Stimulated activated CD8-positive, alpha-beta memory T cell treated with anti-CD3 and anti-CD28 coated beads, Interleukin-15, amount 100 ng/mL, for 4 hours (primary cell): Measurements from ENCODE around the gene AGPAT2.

ENCODE experiments used
- DNase-seq, 2 donors: peaks; one replicate each; pipeline ENCODE4 v3.0.0-alpha.2; 2020; ENCODE audit warnings: low read depth in 2 of 2

AGPAT2 gene

DNA sequence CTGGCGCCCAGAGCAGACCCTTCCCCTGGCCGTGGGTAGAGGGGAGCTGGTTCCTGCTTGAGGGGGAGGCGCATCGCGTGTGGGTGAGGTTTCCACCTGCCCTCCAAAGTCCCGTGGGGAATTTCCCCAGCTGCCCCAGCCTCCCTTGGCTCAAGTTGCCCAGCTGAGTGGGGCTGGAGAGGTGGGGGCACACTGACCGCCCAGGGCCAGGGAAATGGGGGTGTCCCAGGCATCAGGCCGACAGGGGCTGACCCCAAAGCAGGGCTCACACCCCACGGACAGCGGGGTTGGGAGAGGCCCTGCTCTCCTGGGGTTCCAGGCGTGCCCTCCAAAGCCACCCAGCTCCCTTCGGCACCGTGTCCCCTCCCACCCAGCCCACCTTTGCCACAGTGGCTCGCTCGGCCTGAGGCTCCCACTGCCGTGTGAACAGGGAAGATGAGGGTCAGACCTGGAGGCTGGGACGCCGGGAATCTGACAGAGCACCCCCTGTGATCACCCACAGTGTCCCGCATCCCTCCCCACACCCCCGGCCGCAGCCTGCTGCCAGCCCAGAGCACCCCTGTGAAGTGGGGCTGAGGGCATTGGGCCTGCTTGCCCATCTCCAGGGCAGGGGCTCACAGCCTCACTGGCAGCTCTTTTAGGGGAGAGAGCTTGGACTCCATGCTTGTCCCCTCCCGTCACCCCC is 25.5 kb downstream of the AGPAT2 start:
- DNase-seq = no peak

DNA sequence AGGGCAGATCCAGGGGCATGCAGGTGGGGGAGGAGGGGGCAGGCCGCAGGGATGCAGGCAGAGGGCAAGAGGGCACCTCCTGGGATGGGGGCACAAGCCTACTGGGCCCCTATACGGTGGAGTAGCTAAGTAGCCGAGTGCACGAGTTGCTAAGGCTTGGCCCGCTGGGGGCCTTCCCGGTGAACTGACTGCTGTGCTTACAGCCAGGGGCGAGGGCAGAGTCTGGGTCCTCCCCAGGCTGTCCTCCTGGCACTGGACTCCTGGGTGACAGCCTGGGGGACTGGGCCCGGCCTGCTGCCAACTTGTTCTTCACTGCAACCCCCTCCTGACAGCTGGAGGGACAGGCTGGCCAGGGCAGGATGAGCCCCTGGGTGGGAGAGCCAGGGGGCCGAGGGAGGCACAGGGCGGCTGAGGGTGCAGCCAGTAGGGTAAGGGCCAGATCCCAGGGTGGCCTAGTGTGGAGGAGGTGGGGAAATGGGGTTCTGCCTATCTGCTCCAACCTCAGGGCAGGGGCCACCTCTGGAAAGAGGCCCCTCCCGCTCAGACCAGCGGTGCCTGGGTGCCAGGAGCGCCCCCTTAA is 26.2 kb downstream of the AGPAT2 start:
- no peak for DNase-seq

DNA sequence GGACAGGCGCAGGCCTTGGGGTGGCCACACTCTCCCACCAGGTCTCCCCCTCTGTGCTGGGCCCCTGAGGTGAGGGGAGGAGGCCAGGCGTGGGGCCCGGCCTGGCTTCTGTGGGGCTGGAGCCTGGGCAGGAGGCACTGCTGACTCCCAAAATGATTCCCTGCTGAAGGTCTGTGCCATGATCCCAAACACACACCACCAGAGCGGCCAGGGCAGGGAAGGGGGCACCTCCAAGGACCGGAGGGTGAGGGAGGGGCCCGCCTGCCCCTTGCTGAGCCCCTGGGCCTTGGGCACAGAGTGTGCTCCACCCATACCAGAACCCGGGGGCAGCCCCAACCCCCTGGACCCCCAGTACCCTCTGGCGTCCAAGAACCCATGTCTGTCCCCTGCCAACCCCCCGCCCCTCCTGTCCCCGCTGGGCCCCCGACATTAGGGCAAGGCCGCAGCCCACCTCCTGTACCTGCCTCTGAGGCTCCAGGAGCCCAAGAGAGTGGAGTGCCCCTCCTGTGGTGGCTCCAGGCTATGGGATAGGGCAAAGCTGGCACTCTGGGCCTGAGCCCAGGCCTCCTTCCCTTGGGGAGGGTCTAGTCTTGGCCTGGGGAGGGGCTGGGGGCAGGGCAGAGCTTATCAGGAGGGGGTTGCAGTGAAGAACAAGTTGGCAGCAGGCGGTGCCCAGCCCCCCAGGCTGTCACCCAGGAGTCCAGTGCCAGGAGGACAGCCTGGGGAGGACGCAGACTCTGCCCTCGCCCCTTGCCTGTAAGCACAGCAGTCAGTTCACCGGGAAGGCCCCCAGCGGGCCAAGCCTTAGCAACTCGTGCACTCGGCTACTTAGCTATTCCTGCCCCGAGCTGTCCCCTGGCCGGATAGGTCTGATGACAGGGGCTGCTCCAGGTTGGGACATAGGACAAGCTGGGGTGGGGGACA is 27.1 kb downstream of the AGPAT2 start:
- DNase-seq = no peak

DNA sequence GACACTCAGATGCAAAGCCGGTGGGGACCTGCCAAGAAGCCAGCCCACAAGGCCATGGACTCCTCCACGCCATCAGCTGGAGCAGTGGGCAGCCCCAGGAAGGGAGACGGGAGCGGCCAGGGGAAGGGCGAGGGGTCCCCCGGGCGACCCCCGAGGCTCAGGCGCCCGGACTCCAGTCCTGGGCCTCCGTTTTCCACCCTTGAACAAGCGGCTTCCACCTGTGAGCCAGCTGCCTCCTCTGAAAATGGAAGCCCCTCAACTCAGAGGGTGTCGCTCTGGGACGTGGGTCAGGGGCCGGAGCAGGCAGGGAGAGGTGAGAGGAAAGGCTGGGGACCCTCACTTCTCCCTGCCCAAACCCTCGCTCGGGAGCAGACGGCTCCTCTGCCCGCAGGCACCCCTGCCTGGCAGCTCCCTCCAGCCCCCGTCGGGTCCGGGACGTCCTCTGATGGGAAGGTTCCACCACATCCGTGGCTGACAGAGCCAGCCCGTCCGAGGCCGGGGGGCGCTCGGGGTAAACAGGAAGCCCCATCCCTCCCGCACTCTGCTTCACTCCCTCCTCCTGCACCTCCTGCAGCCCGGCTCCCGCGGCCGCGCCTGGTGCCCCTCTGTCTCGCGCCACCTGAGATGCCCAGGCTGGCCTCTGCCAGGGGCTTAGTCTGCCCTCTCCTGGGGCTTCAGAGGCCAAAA is 28.3 kb downstream of the AGPAT2 start:
- no peak for DNase-seq

DNA sequence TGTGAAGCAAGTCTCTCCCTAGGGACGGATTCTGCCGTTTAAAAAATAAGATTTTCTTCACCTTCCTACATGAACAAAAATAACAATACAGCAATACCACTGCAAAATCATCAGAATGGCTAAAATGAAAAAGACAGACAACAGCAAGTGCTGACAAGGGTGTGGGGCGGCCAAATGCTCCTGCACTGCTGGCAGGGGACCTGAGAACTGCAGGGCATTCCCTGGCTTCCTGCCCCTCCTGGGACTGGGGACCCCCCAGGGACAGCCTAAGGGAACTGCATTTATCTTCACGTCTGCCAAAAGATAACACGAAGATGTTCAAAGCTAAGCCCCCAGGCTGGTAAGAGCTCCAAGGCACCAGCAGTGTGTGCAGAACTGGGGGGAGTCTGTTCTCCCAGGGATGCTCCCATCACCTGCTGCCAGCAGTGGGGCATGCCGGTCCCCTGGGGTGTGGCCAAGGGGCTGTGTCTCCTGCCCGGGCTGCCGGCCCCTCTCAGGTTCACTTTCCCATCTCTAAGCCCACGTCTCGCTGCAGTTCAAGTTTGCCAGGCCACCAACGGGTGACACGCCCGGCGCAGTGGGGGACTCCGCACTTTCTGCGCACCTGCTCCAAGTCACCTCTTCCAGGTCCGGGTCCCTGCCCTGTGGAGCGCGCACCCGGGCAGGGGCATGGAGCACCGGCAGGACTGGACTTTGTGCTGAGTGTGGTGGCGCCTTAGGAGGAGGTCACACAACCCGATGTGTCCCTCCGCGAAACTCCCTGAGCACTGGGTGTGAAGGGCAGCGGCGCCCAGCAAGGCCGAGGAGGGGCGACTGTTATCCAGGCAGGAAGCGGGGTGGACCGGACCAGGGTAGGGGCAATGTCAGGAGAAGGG is 29.0 kb downstream of the AGPAT2 start:
- no peak for DNase-seq

DNA sequence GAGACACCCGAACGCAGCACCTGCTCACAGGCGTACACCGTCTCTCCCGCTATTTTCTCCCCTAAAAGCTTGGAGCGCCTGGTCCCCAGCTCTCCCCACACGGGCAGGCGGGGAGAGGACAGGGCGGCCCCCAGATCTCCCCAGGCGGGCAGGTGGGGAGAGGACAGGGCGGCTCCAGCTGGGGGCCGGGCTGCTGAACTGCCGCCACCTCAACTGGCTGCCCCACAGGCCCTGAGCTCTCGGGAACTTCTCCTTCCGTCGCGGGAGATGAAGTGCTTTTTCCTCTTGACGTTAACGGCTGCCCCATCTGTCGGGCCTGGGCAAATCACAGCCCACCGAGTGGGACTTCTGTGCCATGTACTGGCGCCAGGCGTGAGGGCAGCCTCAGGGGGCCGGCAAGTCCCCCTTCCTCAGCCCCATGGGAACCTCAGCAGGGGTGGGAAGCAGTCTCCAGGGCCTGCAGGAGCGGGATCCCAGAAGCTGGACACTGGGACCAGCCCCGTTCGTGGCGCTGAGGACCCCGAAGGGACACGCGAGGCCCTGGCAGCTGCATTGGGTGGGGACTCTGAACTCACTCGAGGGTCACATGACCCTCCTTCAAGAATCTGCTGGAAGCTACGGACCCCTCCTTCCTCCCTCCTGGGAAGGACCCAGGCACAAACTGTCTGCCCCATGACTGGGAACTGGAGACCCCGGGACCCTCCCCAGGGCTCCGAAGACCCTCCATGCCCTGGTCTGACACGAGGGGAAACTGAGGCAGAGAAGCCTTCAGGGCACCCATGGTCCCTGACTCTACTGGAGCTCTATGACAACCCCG is 30.3 kb downstream of the AGPAT2 start:
- DNase-seq = no peak

DNA sequence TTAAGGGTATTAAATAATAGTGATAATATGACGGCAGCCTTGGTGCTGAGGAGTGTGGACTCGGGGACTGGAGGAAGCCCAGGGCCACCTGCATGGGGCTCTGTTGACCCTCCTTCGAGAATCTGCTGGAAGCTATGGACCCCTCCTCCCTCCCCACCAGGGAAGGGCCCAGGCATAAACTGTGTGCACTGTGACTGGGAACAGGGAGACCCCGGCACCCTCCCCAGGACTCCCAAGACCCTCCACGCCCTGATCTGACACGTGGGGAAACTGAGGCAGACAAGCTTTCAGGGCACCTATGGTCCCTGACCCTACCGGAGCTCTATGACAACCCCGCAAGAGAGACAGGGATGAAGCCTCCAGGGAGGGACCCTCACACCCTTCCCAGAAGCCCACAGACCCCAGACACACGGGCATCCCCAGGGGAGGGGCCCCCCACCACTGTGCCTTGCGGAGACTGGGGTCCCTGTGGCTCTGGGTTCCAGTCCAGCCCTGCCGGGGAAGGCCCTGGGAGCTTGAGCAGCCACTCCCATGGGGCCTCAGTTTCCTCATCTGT is 31.0 kb downstream of the AGPAT2 start:
- no peak for DNase-seq

DNA sequence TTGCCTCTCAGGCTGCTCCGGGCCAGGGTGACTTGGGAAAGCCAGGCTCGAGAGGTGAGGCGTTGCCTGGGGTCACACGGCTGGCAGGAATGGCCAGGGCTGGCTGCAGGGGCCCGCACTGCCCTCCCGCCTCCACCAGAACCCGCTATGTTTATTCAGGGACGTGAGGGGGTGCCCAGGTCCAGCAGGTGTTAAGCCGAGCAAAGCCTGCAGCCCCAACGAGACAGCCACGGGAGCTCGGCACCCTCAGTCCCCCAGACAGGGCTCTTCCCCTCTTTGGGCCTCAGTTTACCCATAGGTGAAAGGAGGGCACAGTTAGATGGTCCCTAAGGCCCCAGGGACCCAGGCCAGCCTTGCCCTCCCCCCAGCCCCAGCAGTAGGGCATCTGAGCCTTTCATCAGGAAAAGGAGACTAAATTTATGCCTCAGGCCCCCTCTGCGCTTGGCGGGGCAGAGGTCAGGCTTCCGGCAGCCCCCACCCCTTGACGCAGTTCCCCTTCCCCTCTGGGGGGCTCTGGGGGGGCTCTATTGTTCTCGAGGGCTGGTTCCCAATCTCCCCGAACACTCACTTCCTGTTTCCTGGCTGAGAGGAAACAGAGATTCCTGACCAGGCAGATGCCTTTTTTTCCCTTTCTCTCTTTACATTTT is 31.6 kb downstream of the AGPAT2 start:
- no peak for DNase-seq

DNA sequence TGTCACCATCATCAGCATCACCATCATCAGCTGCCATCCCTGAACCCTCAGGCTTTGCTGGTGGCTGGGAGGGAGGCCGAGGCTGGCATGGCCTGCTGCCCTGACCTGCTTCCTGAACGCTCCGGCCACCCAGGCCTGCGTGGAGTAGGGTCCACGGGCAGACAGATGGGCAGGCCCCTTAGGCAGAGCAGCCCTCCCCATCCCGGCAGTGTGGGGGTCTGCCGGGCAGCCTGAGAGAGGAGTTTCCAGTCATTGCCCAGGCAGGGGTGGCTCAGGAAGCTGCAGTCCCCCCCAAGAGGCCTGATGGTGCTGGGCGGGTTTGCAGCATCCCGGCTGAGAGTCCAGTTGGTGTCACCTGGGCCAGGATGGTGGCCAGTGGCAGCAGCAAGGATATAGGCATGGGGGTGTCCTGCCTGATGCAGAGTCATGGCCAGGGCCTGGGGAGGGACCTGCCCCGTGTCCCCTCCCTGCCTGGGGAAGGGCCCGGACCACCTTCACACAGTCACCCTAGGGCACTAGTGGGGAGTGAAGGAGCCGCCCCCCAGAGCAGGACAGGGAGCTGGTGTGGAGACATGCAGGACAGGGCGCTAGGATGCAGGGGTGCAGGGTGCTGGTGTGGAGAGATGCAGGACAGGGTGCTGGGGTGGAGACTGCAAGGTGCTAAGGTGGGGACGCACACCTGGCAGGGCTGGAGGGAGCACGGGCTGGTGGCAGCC is 32.3 kb downstream of the AGPAT2 start:
- DNase-seq = no peak

DNA sequence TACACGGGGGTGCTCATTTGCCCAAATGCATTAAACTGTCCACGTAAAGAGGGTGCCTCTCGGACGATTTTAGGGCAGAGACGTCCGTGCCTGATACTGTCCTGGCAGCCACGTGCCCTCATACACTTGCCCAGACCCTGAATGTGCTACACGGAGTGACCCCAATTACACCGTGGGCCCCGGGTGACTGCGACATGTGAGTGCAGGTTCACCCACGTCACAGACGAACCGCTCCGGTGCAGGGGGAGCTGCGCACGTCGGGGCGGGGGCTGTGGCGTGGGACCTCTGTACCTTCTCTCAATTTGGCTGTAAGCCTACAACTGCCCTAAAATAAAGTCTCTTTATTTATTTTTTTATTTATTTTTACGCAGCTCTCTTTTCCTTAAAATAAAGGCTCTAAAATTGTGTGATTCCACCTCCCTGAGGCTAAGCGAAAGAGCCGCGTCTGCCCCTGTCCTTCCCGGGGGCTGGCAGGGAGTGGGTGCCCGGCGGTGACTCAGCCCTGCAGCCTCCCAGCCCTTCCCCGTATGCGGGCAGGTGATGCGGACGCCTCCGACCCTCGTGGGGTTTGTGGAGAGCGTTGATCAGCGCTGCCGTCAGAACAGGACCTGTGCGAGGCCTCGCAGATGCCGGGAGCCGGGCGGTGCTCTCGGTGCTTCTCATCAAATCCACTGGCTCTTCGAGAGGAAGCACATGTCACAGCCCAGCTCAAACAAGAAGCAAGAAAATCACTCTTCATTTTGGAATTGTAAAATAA is 33.8 kb downstream of the AGPAT2 start:
- no peak for DNase-seq

DNA sequence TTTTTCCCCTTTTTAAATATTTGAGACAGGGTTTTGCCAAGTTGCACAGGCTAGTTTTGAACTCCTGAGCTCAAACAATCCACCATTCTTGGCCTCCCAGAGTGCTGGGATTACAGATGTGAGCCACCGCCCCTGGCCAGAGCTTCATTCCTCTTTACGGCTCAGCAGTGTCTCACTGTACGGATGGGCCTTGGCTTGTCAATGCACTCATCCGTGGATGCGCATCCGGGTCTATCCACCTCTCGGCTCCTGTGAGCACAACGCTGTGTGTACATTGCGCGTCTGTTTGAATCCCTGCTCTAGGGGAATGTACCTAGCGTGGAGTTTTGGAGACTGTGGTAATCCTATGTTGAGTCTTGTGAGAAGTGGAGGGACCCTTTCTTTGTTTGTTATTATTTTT is 35.4 kb downstream of the AGPAT2 start:
- DNase-seq = no peak

DNA sequence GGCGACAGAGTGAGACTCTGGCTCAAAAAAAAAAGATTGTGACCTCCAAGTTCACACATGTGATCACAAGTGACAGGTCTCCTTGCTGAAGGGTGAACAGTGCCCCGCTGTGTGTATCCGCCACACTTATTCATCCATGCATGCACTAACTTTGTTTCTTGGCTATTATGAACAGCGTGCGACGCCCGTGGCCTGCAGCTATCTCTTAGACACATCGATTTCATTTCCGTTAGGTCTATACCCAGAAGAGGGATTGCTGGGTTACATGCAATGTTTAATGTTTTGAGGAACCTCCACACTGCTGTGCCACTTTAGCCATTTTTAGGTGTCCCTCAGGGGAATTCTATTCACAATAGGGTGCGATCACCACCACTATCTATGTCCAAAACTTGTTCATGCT is 36.6 kb downstream of the AGPAT2 start:
- no peak for DNase-seq

DNA sequence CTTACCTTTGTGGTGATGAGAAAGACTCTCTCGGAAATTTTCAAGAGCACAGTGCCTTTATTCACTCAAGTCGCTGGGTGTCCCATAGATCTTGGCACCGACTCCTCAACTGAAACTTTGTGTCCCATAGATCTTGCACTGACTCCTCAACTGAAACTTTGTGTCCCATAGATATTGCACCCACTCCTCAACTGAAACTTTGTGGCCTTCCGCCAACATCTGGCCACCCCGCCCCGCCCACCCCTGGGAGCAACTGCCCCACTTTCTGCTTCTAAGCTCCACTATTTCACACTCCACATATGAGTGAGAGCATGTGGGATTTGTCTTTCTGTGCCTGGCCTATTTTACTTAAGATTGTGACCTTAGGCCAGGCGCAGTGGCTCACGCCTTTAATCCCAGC is 37.2 kb downstream of the AGPAT2 start:
- DNase-seq = no peak

DNA sequence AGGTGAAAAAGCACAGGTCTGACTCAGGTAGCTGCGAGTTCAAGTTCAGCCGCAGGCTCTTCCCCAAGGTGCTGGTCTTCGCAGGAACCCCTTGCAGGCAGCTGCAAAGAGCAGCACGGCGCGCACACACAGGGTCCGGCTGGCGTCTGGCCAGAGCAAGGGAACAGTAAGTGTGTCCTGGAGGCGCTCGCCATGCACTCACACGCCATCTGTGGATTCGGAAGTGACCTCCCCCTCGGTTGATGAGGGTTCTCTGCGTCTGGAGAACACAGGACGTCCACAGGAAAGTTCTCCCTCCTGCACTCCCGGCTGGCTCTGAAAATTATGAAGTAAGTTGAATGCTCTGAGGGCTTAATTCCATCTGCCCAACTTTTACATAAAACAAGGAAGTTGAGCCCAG is 38.5 kb downstream of the AGPAT2 start:
- DNase-seq = no peak

DNA sequence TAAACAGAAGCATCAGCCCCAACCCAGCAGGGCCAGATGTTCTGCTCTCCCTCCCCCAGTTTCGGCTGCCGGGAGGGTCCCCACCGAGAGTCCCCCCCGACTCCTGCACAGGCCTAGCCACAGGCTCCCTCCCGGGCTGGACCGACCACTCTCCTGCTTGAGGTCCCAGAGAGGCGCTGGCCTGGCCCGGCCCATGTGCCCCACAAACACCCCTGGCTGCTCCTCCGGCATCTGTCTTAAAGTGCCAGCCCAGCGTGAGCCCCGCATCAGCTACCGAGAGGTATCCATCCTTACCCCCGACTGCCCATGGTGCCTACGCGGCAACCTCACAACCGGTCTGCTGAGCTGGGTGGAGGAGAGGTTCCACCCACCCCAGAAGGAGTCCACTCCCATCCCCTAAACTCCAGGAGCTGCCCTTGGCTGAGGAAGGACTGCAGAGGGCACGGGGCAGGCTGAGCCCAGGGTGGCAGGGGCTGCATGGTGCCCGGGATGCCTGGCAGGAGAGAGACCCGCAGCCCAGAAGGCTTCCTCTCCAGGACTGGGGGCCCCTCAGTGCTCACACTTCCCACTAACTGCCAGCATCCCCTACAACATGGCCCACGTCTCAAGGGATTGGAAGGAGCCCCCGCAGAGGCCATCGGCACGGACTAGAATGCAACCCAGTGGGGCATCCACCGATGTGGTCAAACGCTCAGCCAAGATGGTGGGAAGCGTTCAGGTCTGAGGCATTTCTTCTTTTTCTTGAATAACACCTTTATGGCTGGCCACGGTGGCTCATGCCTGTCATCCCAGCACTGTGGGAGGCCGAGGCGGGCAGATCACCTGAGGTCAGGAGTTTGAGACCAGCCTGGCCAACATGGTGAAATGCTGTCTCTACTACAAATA is 40.2 kb downstream of the AGPAT2 start:
- no peak for DNase-seq

DNA sequence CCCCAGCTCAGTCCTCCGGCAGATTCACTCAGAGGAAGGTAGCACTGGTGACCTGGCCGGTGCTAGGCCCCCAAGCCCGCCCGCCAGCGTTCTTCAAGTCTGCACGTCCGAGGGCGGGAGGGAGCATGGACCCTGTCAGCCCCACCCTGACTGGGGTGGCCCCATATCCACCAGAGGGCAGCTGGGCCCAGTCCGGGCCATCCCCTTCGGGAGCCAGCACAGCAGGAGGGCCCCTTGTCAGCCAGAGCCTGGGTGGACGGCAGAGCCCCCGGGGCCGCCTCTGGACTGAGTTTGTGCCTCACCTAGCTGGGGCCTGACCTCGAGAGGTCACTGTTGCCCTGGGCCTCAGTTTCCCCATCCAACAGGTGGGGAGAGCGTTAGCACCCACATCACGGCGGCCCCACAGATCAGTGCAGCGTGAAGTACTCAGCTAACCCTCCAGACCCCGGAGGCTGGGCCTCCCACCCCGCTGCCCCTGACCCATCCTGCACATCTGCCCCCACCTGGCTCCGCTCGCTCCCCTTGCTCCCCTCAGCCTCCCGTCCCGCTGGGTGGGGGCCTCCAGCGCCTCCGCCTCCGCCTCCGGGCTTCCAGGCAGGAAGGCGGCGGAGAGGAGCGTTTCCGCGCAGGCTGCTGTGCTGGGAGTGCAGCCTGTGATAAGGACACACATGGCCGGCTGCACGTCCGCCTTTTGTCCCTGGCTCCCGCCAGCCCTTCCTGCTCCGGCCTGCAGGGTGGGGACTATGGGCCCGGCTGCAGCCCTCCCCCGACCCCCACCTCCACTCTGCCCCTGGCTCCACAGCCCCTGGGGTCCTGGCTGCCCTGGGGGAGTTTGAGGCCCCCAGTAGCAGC is 41.1 kb downstream of the AGPAT2 start:
- DNase-seq = no peak
